ENCODE data around the gene GALNT9. TPM values are rescaled to one million over a fixed set of nuclear protein-coding genes. Genes with fewer than 3 reads are reported as not detected.
A peak's percentile ranks its signal among the peaks of the same experiment; 100 is the strongest.

Gene GALNT9
- total RNA-seq, 1 experiment from 2014 or later, result 0.44 TPM

DNA sequence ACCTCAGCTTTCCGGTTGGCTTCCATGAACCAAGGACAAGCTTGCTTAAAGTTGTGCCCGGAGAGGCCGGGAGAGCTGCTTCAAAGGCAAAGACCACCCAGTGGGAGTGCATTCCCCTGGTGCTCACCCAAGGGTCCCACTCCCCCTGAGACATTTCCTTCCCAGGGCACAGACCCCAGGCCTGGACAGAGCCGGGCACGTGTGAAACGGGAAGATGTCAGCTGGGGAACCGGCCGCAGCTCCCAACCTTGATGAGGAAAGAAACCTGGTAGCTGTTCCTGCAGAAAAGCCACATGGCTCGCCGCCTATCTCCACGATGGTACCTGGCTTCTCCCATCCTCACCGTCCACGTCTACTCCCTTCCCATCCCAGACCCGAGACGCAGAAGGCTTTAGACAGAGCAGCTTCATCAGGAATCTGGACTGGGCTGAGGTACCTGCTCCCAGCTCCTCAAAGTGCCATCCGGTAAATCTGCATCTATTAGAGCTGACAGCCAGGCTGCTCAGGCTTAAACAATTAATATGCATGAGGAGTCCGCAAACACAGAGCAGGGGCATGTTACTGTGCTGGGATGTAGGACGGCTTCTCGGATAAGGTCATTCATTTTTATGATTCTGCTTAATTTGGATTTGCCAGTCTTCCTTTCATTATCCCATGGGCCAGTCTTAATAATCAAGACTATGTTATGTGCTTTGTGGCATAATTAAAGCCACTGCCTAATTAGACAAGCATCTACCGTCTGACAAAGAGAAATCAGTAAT, 53.1 kb downstream of the GALNT9 start:
- Histone ChIP-seq H3K79me2 (ENCODE audit: low read length) (no peaks in the 10 kb centered on the region), H3K4me1 (ENCODE audit: insufficient read depth, low read length) (peaks cover 15% of the 10 kb centered on the region; the same call in 1 of the 2 replicates), H3K9ac (ENCODE audit: low read length) (no peak overlapping the region), H3K36me3 (ENCODE audit: low read depth, low read length) (no peaks in the 10 kb centered on the region), H3K4me2 (ENCODE audit: low read length) (peak overlapping the region; percentile 79; the same call in 1 of the 2 replicates), H4K20me1 (ENCODE audit: low read length) (no peaks in the 10 kb centered on the region), H3K9me3 (ENCODE audit: low read length) (no peaks in the 10 kb centered on the region), H3K4me3 (ENCODE audit: low read length) (no peak overlapping the region), H2AFZ (ENCODE audit: low read length) (no peak overlapping the region), H3K27me3 (ENCODE audit: low read length) (peaks cover 10% of the 10 kb centered on the region), H3K27ac (ENCODE audit: low read length) (no peak overlapping the region), H3F3A (ENCODE audit: low read length, unreplicated experiment) (no peaks in the 10 kb centered on the region), H3K9me2 (replicated peaks; ENCODE audit: low read length) (no peaks in the 10 kb centered on the region)
- TF ChIP-seq, protein P1, sequence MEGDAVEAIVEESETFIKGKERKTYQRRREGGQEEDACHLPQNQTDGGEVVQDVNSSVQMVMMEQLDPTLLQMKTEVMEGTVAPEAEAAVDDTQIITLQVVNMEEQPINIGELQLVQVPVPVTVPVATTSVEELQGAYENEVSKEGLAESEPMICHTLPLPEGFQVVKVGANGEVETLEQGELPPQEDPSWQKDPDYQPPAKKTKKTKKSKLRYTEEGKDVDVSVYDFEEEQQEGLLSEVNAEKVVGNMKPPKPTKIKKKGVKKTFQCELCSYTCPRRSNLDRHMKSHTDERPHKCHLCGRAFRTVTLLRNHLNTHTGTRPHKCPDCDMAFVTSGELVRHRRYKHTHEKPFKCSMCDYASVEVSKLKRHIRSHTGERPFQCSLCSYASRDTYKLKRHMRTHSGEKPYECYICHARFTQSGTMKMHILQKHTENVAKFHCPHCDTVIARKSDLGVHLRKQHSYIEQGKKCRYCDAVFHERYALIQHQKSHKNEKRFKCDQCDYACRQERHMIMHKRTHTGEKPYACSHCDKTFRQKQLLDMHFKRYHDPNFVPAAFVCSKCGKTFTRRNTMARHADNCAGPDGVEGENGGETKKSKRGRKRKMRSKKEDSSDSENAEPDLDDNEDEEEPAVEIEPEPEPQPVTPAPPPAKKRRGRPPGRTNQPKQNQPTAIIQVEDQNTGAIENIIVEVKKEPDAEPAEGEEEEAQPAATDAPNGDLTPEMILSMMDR (conservative IDR thresholded peaks at IDR 0.05; ENCODE audit: low read depth, low read length), result no peak
- TF ChIP-seq EZH2phosphoT487 (IDR thresholded peaks at IDR 0.05; ENCODE audit: borderline replicate concordance, low read length), result no peak
- TF ChIP-seq EZH2 (IDR thresholded peaks at IDR 0.05; ENCODE audit: low read length, unreplicated experiment), result no peak
- ATAC-seq, result no peak
- intact Hi-C loops (cut with micrococcal nuclease), result no loop called here
- ChIA-PET CTCF (no interaction called here), POLR2A (ENCODE audit: unreplicated experiment) (no interaction called here)
- DNase-seq, result no peak
- no TSS peak for BruUV-seq (replicated peaks)

DNA sequence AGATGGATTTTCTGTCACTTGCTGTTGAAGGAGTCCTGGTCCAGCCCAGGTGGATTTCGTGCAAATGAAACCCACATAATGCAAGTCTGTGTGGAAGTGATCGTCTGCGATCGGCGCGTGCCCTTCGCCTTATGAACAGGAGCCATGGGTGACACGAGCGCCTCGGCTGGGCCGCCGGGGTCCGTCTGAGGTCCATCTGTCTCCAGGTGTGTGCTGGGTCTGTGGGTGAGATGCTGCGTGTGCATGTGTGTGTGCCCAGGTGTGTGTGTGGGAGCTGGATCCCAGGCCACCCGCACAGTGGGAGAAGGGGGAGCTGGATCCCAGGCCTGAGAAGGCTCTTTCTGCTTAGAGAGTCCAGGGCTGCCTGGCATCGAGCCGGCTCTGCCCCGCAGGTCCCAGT, 53.8 kb downstream of the GALNT9 start:
- no peaks in the 10 kb centered on the region for H3K9me2 ChIP-seq (replicated peaks; ENCODE audit: low read length)
- POLR2A ChIA-PET (ENCODE audit: unreplicated experiment), result interaction anchor here (0.6 kb wide), 1 partner anchor 11 kb away, joined by 3 read pairs; no protein-coding TSS in a partner anchor
- H2AFZ ChIP-seq (ENCODE audit: low read length), result peak overlapping the region; percentile 74
- no peaks in the 10 kb centered on the region for H3F3A ChIP-seq (ENCODE audit: low read length, unreplicated experiment)
- H3K36me3 ChIP-seq (ENCODE audit: low read depth, low read length), result no peaks in the 10 kb centered on the region
- ATAC-seq, result no peak
- H3K4me1 ChIP-seq (ENCODE audit: insufficient read depth, low read length), result peaks cover 15% of the 10 kb centered on the region; the same call in 1 of the 2 replicates
- CTCF ChIA-PET, result no interaction called here
- TF ChIP-seq EZH2phosphoT487 (IDR thresholded peaks at IDR 0.05; ENCODE audit: borderline replicate concordance, low read length) (no peak), EZH2 (IDR thresholded peaks at IDR 0.05; ENCODE audit: low read length, unreplicated experiment) (no peak)
- TF ChIP-seq, protein P1 (conservative IDR thresholded peaks at IDR 0.05; ENCODE audit: low read depth, low read length), result no peak
- H3K4me2 ChIP-seq (ENCODE audit: low read length), result peak overlapping the region; percentile 79
- H3K9me3 ChIP-seq (ENCODE audit: low read length), result no peaks in the 10 kb centered on the region
- BruUV-seq (replicated peaks), result no TSS peak
- H3K4me3 ChIP-seq (ENCODE audit: low read length), result peak overlapping the region; percentile 63; the same call in 1 of the 2 replicates
- no peak overlapping the region for H3K9ac ChIP-seq (ENCODE audit: low read length)
- DNase-seq, result no peak
- no peak overlapping the region for H3K27ac ChIP-seq (ENCODE audit: low read length)
- no peaks in the 10 kb centered on the region for H3K79me2 ChIP-seq (ENCODE audit: low read length)
- no peaks in the 10 kb centered on the region for H4K20me1 ChIP-seq (ENCODE audit: low read length)
- intact Hi-C loops (cut with micrococcal nuclease), result no loop called here
- peaks cover 16% of the 10 kb centered on the region for H3K27me3 ChIP-seq (ENCODE audit: low read length)

DNA sequence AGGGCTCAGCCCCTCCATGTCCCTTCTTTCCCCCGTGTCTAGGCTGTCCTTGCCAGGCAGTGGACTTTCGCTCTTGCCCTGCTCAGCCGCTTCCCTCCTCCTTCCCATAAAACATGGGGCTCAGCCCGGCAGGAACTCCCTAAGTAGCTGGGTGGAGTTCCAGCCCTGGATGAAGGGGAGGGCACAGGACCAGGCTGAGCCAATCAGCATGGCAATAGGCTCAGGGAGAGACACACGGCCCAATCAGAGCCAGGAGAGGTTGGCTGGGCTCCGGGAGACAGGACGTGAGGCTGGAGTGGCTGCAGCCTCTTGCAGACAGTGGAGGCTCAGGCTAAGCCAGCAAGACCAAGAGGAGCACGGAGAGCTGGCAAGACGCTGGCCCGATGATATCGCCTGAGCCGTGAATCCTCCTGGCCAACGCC, 54.3 kb downstream of the GALNT9 start:
- Histone ChIP-seq H3K4me3 (ENCODE audit: low read length) (peak overlapping the region; percentile 63), H2AFZ (ENCODE audit: low read length) (peak overlapping the region; percentile 74), H3F3A (ENCODE audit: low read length, unreplicated experiment) (no peaks in the 10 kb centered on the region), H3K36me3 (ENCODE audit: low read depth, low read length) (no peaks in the 10 kb centered on the region), H4K20me1 (ENCODE audit: low read length) (no peaks in the 10 kb centered on the region), H3K79me2 (ENCODE audit: low read length) (no peaks in the 10 kb centered on the region), H3K27me3 (ENCODE audit: low read length) (peaks cover 21% of the 10 kb centered on the region), H3K9me3 (ENCODE audit: low read length) (no peaks in the 10 kb centered on the region), H3K4me2 (ENCODE audit: low read length) (peak overlapping the region; percentile 79), H3K9ac (ENCODE audit: low read length) (no peak overlapping the region), H3K27ac (ENCODE audit: low read length) (no peak overlapping the region), H3K4me1 (ENCODE audit: insufficient read depth, low read length) (peaks cover 15% of the 10 kb centered on the region; the same call in 1 of the 2 replicates), H3K9me2 (replicated peaks; ENCODE audit: low read length) (no peaks in the 10 kb centered on the region)
- BruUV-seq (replicated peaks), result no TSS peak
- ChIA-PET CTCF (no interaction called here), POLR2A (ENCODE audit: unreplicated experiment) (interaction anchor here (0.6 kb wide), 1 partner anchor 11 kb away, joined by 3 read pairs; no protein-coding TSS in a partner anchor)
- TF ChIP-seq EZH2 (IDR thresholded peaks at IDR 0.05; ENCODE audit: low read length, unreplicated experiment) (no peak), EZH2phosphoT487 (IDR thresholded peaks at IDR 0.05; ENCODE audit: borderline replicate concordance, low read length) (no peak)
- TF ChIP-seq, protein P1 (conservative IDR thresholded peaks at IDR 0.05; ENCODE audit: low read depth, low read length), result no peak
- DNase-seq (peak; percentile 92), ATAC-seq (peak; percentile 98)
- intact Hi-C loops (cut with micrococcal nuclease), result no loop called here
